RWPE2 (cell line): ENCODE measurements around the gene FLRT3.

ENCODE experiments used
- ATAC-seq: fragments of 200-7000 bp; cut with Tn5 transposase; 3 replicates; pipeline ENCODE4 v1.9.1; 2021; ENCODE audit warnings: low read depth
- DNase-seq: peaks from one replicate; pipeline ENCODE4 v3.0.0-alpha.2; 2020; ENCODE audit warnings: low spot score
- H3K27ac ChIP-seq: fragments of 450-650 bp; 2 replicates; pipeline ENCODE4 v1.5.1; 2017; ENCODE audit warnings: mild to moderate bottlenecking; ENCODE audit not compliant: poor library complexity, severe bottlenecking
- H3K27me3 ChIP-seq: fragments of 250-450 bp; sonication (Bioruptor Pico); 2 replicates; pipeline ENCODE4 v1.5.1; 2021; ENCODE audit warnings: mild to moderate bottlenecking, moderate library complexity; ENCODE audit not compliant: insufficient read depth, poor library complexity, severe bottlenecking
- H3K36me3 ChIP-seq: fragments of 250-450 bp; sonication (Bioruptor Pico); 2 replicates; pipeline ENCODE4 v1.5.1; 2020; ENCODE audit warnings: low read depth, mild to moderate bottlenecking, moderate library complexity
- H3K4me1 ChIP-seq: fragments of 250-450 bp; sonication (Bioruptor Pico); 2 replicates; pipeline ENCODE4 v1.5.1; 2021; ENCODE audit warnings: mild to moderate bottlenecking, moderate library complexity; ENCODE audit not compliant: insufficient read depth, poor library complexity, severe bottlenecking
- H3K4me3 ChIP-seq: fragments of 250-450 bp; sonication (Bioruptor Pico); 2 replicates; pipeline ENCODE4 v1.5.1; 2021; ENCODE audit warnings: mild to moderate bottlenecking, moderate library complexity; ENCODE audit not compliant: severe bottlenecking
- H3K9me3 ChIP-seq: fragments of 250-450 bp; sonication (Bioruptor Pico); 2 replicates; pipeline ENCODE4 v1.5.1; 2021; ENCODE audit warnings: mild to moderate bottlenecking, moderate library complexity; ENCODE audit not compliant: severe bottlenecking
- CTCF ChIP-seq: fragments of 450-650 bp; IDR thresholded peaks from one replicate; pipeline ENCODE4 v1.5.1; 2017; ENCODE audit warnings: mild to moderate bottlenecking, moderate library complexity; ENCODE audit not compliant: poor library complexity, severe bottlenecking

The FLRT3 gene

GRCh38 chr20:14337400-14338171 is at the start of gene FLRT3:
Gene FLRT3 (minus strand): TSS chr20:14337612. CDS start chr20:14327506, 10,106 bp downstream.
- DNase-seq (peak; percentile 86), ATAC-seq (peak; percentile 93)
- no peaks in the 10 kb centered on the region for H3K9me3 ChIP-seq
- H3K36me3 ChIP-seq, result no peaks in the 10 kb centered on the region
- peak within 1 kb of the TSS; percentile 58 for H3K27ac ChIP-seq
- peak; percentile 98 for TF ChIP-seq CTCF
- H3K4me3 ChIP-seq, result peak within 1 kb of the TSS; percentile 43
- peaks cover 12% of the 10 kb centered on the region for H3K4me1 ChIP-seq
- no peaks in the 10 kb centered on the region for H3K27me3 ChIP-seq

GRCh38 chr20:14386726-14387125 is 49.3 kb upstream of the FLRT3 start:
- Histone ChIP-seq H3K4me3 (no peak overlapping the region), H3K36me3 (no peaks in the 10 kb centered on the region), H3K27ac (no peak overlapping the region), H3K27me3 (no peaks in the 10 kb centered on the region), H3K4me1 (peaks cover 18% of the 10 kb centered on the region), H3K9me3 (no peaks in the 10 kb centered on the region)
- DNase-seq, result no peak
- ATAC-seq, result no peak
- TF ChIP-seq CTCF, result no peak

DNA sequence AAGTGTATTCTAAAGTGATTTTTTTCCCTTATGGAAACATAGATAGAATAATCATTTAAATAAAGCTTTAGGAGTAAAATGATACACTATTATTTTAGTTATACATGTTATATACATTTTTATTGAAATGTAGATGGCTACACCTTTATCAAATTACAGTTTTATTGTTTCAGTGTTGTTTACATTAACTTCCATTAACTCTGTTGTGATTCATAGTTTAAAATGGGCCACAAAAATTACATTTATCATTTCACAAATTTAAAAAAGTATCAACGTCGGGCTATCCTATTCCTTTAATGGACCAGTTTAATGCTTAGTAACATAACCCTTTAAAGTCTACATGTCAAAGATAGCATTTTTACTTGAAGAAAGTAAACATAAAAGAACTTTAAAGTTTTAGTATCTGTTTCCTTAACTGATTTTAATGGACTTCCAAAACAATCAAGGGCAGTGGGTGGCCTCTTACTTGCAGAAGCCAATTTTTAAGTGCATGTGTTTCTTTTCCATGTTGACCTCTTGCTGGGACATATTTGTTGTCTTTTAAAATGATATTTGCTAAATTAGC is 47.8 kb upstream of the FLRT3 start:
- Histone ChIP-seq H3K4me1 (peaks cover 18% of the 10 kb centered on the region), H3K27ac (peak overlapping the region; percentile 27), H3K4me3 (no peak overlapping the region), H3K27me3 (no peaks in the 10 kb centered on the region), H3K36me3 (no peaks in the 10 kb centered on the region), H3K9me3 (no peaks in the 10 kb centered on the region)
- DNase-seq, result no peak
- no peak for ATAC-seq
- TF ChIP-seq CTCF, result no peak

DNA sequence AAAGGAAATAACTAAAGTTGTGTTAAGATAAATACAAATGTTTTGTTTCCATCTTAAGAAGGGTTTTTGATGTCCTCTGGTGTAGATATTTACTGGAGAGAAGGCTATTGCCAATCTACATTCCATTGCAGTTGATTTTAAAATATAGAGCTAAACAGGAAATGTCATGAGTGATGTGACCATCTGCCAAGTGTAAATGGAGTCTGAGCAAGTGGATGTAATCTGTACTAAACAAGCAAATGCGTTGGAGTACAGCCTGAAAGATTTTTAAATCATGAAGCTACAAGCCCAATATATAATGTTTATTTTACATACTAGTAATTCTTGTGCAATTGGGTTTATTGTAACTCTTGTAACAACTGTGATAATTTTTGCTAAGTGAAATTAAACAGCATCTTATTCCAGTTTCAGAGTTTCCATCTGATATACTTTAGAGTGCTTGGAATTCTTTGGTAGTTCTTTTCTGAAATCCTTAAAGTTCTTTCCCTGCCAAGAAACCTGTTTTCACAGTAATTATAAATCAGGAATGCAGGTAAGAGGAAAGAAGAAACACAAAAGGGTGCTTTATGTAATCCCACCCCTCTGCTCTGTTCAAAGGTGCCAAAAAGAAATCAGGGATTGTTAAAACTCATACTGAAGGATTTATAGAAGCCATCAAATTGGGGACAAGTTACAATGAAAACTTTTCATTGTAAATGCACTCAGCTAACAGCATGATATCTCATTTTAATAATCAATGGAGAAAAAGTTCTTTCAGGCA is 47.2 kb upstream of the FLRT3 start:
- H3K4me3 ChIP-seq, result no peak overlapping the region
- H3K36me3 ChIP-seq, result no peaks in the 10 kb centered on the region
- ATAC-seq (peak; percentile 59), DNase-seq (no peak)
- TF ChIP-seq CTCF, result no peak
- no peaks in the 10 kb centered on the region for H3K9me3 ChIP-seq
- peak overlapping the region; percentile 27 for H3K27ac ChIP-seq
- peaks cover 18% of the 10 kb centered on the region for H3K4me1 ChIP-seq
- no peaks in the 10 kb centered on the region for H3K27me3 ChIP-seq
